Measurements from ENCODE around the gene ADAM15. TPM values are rescaled to one million over a fixed set of nuclear protein-coding genes. Genes with fewer than 3 reads are reported as not detected.

ADAM15 gene
- total and polyA plus RNA-seq, 9 donors = 17.0 to 149 (median 61.7) TPM

DNA sequence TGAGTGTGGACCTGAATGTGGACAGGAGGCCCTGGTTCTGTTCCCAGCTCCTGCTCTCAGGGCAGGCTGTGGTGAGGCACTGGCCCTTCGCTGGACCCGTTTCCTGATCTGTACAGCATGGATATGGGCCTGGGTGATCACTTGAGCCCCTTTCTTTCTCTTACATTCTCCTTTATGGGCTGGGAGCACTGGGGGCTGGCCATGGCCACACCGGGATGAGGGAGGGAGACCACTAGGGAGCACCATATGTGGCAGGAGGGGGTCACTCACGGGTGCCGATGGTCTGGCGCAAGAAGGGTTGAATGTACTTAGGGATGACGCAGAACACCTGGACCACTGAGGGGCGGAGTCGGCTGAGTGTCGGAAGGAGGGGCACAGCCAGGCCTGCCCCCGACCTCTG is 20.2 kb upstream of the ADAM15 start:
- H3K4me1 ChIP-seq (ENCODE audit: insufficient read depth) = no peaks in the 10 kb centered on the region
- H3K36me3 ChIP-seq = no peaks in the 10 kb centered on the region
- no peaks in the 10 kb centered on the region for H3K9me3 ChIP-seq
- intact Hi-C loops (cut with DNase I) = no loop called here
- TF ChIP-seq, protein P1, sequence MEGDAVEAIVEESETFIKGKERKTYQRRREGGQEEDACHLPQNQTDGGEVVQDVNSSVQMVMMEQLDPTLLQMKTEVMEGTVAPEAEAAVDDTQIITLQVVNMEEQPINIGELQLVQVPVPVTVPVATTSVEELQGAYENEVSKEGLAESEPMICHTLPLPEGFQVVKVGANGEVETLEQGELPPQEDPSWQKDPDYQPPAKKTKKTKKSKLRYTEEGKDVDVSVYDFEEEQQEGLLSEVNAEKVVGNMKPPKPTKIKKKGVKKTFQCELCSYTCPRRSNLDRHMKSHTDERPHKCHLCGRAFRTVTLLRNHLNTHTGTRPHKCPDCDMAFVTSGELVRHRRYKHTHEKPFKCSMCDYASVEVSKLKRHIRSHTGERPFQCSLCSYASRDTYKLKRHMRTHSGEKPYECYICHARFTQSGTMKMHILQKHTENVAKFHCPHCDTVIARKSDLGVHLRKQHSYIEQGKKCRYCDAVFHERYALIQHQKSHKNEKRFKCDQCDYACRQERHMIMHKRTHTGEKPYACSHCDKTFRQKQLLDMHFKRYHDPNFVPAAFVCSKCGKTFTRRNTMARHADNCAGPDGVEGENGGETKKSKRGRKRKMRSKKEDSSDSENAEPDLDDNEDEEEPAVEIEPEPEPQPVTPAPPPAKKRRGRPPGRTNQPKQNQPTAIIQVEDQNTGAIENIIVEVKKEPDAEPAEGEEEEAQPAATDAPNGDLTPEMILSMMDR (IDR thresholded peaks at IDR 0.05) = no peak
- TF ChIP-seq POLR2A (IDR thresholded peaks at IDR 0.05) (no peak), EP300 (IDR thresholded peaks at IDR 0.05) (no peak)
- no peak overlapping the region for H3K27ac ChIP-seq
- no peaks in the 10 kb centered on the region for H3K27me3 ChIP-seq
- WGBS, 3 donors = 67 to 74% (median 73%) methylated on average over 11 of the region's 11 CpGs
- H3K4me3 ChIP-seq = no peak overlapping the region
- DNase-seq = no peak

DNA sequence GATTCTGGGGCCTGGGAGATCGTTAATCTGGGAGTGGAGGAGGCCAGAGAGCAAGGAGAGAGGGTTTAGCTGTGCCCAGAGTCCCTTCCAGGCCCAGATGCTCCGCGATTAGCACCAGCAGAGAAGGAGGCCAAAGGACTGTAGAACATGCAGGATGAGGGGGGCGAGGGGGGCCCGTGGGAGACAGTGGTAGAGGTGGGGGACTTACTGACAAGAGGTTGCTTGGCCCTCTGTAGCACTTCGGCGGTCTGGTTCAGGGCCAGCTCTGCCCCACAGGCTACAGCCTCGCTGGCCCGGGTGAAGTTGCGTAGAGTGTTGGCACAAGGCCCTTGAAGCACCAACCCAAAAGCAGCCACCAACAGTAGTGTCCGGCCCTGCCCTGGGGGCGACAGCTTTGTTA is 18.2 kb upstream of the ADAM15 start:
- intact Hi-C loops (cut with DNase I) = no loop called here
- Histone ChIP-seq H3K9me3 (no peaks in the 10 kb centered on the region), H3K36me3 (no peaks in the 10 kb centered on the region), H3K4me3 (no peak overlapping the region), H3K27ac (no peak overlapping the region), H3K27me3 (no peaks in the 10 kb centered on the region), H3K4me1 (ENCODE audit: insufficient read depth) (no peaks in the 10 kb centered on the region)
- TF ChIP-seq, protein P1 (IDR thresholded peaks at IDR 0.05) = no peak
- TF ChIP-seq POLR2A (IDR thresholded peaks at IDR 0.05) (no peak), EP300 (IDR thresholded peaks at IDR 0.05) (no peak)
- 84 to 88% (median 86%) methylated on average over 12 of the region's 12 CpGs for WGBS, 3 donors
- no peak for DNase-seq

DNA sequence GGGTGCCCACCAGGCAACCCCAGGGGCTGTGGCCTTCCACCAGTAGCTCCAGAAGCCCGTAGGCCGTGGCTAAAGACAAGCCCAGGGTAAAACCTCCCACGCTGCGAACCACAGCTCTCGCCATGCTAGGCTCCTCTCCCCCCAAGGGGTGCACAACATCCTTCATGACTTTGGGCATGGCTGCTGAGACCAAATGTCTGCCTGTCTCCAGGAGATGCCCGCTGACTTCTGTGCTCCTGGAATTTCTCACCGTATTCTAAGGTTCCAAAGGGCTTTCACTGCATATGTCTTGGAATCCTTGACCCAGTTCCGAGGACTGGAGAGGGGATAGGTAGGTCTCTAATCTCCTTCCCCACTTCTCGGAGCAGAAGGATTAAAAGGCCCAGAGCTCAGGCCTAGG is 17.6 kb upstream of the ADAM15 start, which contains the start of the genes DCST1 and DCST2:
Gene DCST1 (plus strand): TSS at position 301 of the 400 bp plus-strand sequence. CDS start 213 bp downstream, outside the sequence.
Gene DCST2 (minus strand): TSS at position 258 of the 400 bp plus-strand sequence. CDS start 80 bp downstream, at position 178.
- no peaks in the 10 kb centered on the region for H3K36me3 ChIP-seq
- intact Hi-C loops (cut with DNase I) = no loop called here
- no peak for DNase-seq
- H3K4me1 ChIP-seq (ENCODE audit: insufficient read depth) = no peaks in the 10 kb centered on the region
- H3K27me3 ChIP-seq = no peaks in the 10 kb centered on the region
- 93 to 98% (median 94%) methylated on average over 8 to 9 of the region's 9 CpGs for WGBS, 3 donors
- no peaks in the 10 kb centered on the region for H3K9me3 ChIP-seq
- TF ChIP-seq EP300 (IDR thresholded peaks at IDR 0.05) (no peak), POLR2A (IDR thresholded peaks at IDR 0.05) (no peak)
- TF ChIP-seq, protein P1 (IDR thresholded peaks at IDR 0.05) = no peak
- H3K4me3 ChIP-seq = no peak within 1 kb of the TSS
- no peak within 1 kb of the TSS for H3K27ac ChIP-seq

DNA sequence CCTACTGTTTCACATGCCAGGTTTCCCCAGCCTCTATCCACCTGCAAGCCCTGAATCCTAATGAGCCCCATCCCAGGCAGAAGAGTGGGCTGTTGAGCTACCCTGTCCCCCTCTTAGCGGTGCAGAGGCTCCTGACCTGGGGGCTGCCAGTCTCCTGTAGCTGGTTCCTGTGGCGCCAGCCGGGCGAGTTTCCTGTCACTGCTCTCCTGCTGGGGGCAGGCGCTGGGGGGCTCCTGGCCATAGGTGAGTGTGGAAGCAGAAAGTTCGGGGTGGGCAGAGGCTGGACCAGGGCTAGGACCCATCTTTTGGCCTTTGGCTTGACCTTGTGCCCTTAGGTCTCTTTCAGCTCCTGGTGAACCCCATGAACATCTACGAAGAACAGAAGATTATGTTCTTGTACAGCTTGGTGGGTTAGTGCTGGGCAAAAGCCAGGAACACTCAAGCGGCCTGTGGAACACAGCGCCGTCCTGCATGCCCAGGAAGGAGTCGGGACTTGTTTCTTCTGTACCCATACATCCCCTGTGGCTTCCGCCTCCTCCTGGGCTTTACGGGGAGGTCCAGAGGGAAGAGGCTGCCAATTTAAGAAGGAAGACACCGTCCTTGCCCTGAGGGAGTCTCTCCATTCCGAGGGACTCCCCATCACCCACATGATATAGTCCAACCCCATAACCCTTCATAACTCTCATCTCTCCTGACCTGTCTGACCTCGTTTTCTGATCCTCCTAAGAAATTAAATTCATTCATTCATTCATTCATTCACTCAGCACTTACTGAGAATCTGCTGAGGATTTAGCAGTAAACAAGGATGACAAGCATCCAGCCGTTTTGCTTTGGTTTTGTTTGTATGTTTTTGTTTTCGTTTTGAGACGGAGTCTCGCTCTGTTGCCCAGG is 16.6 kb upstream of the ADAM15 start:
- no peak for DNase-seq
- Histone ChIP-seq H3K27ac (no peak overlapping the region), H3K4me1 (ENCODE audit: insufficient read depth) (no peaks in the 10 kb centered on the region), H3K36me3 (no peaks in the 10 kb centered on the region), H3K9me3 (no peaks in the 10 kb centered on the region), H3K4me3 (no peak overlapping the region), H3K27me3 (no peaks in the 10 kb centered on the region)
- WGBS, 3 donors = 77 to 84% (median 82%) methylated on average over 20 of the region's 20 CpGs
- intact Hi-C loops (cut with DNase I) = no loop called here
- TF ChIP-seq POLR2A (IDR thresholded peaks at IDR 0.05) (no peak), EP300 (IDR thresholded peaks at IDR 0.05) (no peak)
- TF ChIP-seq, protein P1 (IDR thresholded peaks at IDR 0.05) = no peak
